Germinal center (tissue), 1 donor: Measurements from ENCODE around the gene MON1B.

Experiments
- DNase-seq: peaks from one replicate; pipeline ENCODE4 v3.0.0; 2012; ENCODE audit warnings: mixed read lengths, low spot score

Gene MON1B

GRCh38 chr16:77246150-77246549 lies 55.2 kb downstream of the MON1B start:
- DNase-seq = no peak

DNA sequence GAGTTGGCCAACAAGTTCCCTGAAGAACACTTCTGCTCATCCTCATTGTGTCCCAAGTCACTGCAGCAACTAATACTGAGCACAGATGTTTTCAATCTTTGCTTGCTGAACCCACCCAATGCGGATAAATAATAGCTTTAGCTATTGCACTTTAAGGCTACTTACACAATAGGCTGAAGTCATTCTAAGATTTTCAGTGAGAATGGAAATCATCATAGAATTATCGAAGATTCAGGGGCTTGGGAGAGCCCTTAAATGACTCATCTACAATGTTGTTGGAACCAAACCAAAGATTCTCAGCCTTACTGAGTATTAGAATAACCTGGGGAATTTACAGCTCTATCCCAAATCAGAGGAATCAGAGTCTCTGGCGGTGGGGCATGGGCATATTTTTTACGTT lies 59.4 kb downstream of the MON1B start:
- no peak for DNase-seq
